Left renal cortex interstitium (tissue), 4 donors: ENCODE data around the gene KCNMA1. TPM values are rescaled to one million over a fixed set of nuclear protein-coding genes. Genes with fewer than 3 reads are reported as not detected.

ENCODE experiments used
- DNase-seq, 4 donors: peaks; one replicate each; pipeline ENCODE4 v3.0.0-alpha.2; 2013; ENCODE audit warnings: low read depth in 4 of 4, low spot score in 2 of 4, missing footprints in 1 of 4
- polyA plus RNA-seq, 4 donors: library from polyadenylated mRNA; unstranded; fragments of 120-200 nt; gene quantifications; one replicate each; pipeline ENCODE4 v1.2.1, GENCODE V29; 2013; ENCODE audit not compliant: insufficient read length in 4 of 4

Gene KCNMA1
- polyA plus RNA-seq, 4 donors, result 2.8 to 5.2 (median 3.7) TPM

GRCh38 chr10:77024461-77024860, 613.1 kb downstream of the KCNMA1 start:
- no peak for DNase-seq

- no peak for DNase-seq
Observed at GRCh38 chr10:77023396-77023795, 614.2 kb downstream of the KCNMA1 start.

- no peak for DNase-seq
Observed at GRCh38 chr10:77022671-77023070, 614.9 kb downstream of the KCNMA1 start.

- no peak for DNase-seq
Observed at GRCh38 chr10:77021966-77022490, 615.6 kb downstream of the KCNMA1 start.

GRCh38 chr10:77020426-77021040, 617.1 kb downstream of the KCNMA1 start:
- DNase-seq, result no peak

GRCh38 chr10:77016855-77017254, 620.8 kb downstream of the KCNMA1 start:
- no peak for DNase-seq

GRCh38 chr10:77016278-77016815, 621.3 kb downstream of the KCNMA1 start:
- no peak for DNase-seq

- DNase-seq, result no peak
Observed at GRCh38 chr10:77015360-77015759, 622.2 kb downstream of the KCNMA1 start.

- no peak for DNase-seq
Observed at GRCh38 chr10:77012812-77013500, 624.7 kb downstream of the KCNMA1 start.

- DNase-seq, result no peak
Observed at GRCh38 chr10:77011874-77012811, 625.5 kb downstream of the KCNMA1 start.

- no peak for DNase-seq
Observed at GRCh38 chr10:77010430-77010829, 627.2 kb downstream of the KCNMA1 start.

- DNase-seq, result no peak
Observed at GRCh38 chr10:77007834-77008233, 629.8 kb downstream of the KCNMA1 start.

GRCh38 chr10:77006836-77007511, 630.6 kb downstream of the KCNMA1 start:
- no peak for DNase-seq

GRCh38 chr10:77005871-77006270, 631.7 kb downstream of the KCNMA1 start:
- DNase-seq, result no peak

GRCh38 chr10:77004917-77005564, 632.6 kb downstream of the KCNMA1 start:
- DNase-seq, result peak in 3 of 4 donors; percentile 65 to 73 (median 68)

- no peak for DNase-seq
Observed at GRCh38 chr10:77002872-77003271, 634.7 kb downstream of the KCNMA1 start.

GRCh38 chr10:77001206-77001605, 636.4 kb downstream of the KCNMA1 start:
- DNase-seq, result no peak

GRCh38 chr10:76998451-76998850, 639.2 kb downstream of the KCNMA1 start:
- DNase-seq, result no peak

GRCh38 chr10:76997631-76998030, 640.0 kb downstream of the KCNMA1 start:
- DNase-seq, result no peak

GRCh38 chr10:76995023-76995422, 642.6 kb downstream of the KCNMA1 start:
- DNase-seq, result no peak
